T-helper 2 cell (primary cell): Measurements from ENCODE around the gene ENTPD2.
"Not testable (repeated sequence)": the region's sequence is repeated elsewhere in the genome, so short reads cannot be mapped to it uniquely, and the experiment has no call there.

Experiments
- DNase-seq, 5 experiments: peaks; one replicate each; pipeline versions ENCODE4 v3.0.0 to v3.0.0-alpha.2; 2012 to 2022

The ENTPD2 gene

GRCh38 chr9:137045294-137046087, 8.4 kb downstream of the ENTPD2 start:
- no peak for DNase-seq

GRCh38 chr9:137044502-137045177, 9.2 kb downstream of the ENTPD2 start:
- no peak for DNase-seq

GRCh38 chr9:137044037-137044436, 9.8 kb downstream of the ENTPD2 start:
- DNase-seq: no peak

- no peak for DNase-seq
Measured at GRCh38 chr9:137042751-137043727, 10.8 kb downstream of the ENTPD2 start.

GRCh38 chr9:137041124-137041523, 12.7 kb downstream of the ENTPD2 start:
- no peak for DNase-seq

- DNase-seq: no peak
Measured at GRCh38 chr9:137040568-137040967, 13.3 kb downstream of the ENTPD2 start.

- DNase-seq: no peak
Measured at GRCh38 chr9:137039611-137040366, 14.1 kb downstream of the ENTPD2 start.

- no peak for DNase-seq
Measured at GRCh38 chr9:137038916-137039315, 14.9 kb downstream of the ENTPD2 start.

GRCh38 chr9:137037483-137037882, 16.4 kb downstream of the ENTPD2 start:
- no peak for DNase-seq

- no peak for DNase-seq
Measured at GRCh38 chr9:137037035-137037434, 16.8 kb downstream of the ENTPD2 start.

- no peak for DNase-seq
Measured at GRCh38 chr9:137035937-137036336, 17.9 kb downstream of the ENTPD2 start.

GRCh38 chr9:137035507-137035834, 18.4 kb downstream of the ENTPD2 start:
- DNase-seq: no peak

GRCh38 chr9:137034709-137035506, 19.0 kb downstream of the ENTPD2 start:
- DNase-seq: peak; percentile 78 to 93 (median 78)

GRCh38 chr9:137034039-137034708, 19.7 kb downstream of the ENTPD2 start:
- DNase-seq: no peak

- not testable (repeated sequence) for DNase-seq
Measured at GRCh38 chr9:137033481-137033880, 20.4 kb downstream of the ENTPD2 start.

- peak in 1 of 5 experiments; percentile 63 for DNase-seq
Measured at GRCh38 chr9:137032858-137033257, 21.0 kb downstream of the ENTPD2 start.

GRCh38 chr9:137031904-137032640, 21.8 kb downstream of the ENTPD2 start, which contains the start of gene FUT7:
Gene FUT7 (minus strand): TSS chr9:137032088. CDS start chr9:137031991, 97 bp downstream.
- peak in 2 of 5 experiments; percentile 40 to 71 for DNase-seq

- DNase-seq: peak in 3 of 5 experiments; percentile 32 to 85 (median 65)
Measured at GRCh38 chr9:137030538-137031527, 23.0 kb downstream of the ENTPD2 start.

GRCh38 chr9:137030006-137030405, 23.9 kb downstream of the ENTPD2 start:
- DNase-seq: peak in 1 of 5 experiments; percentile 48
